ENCODE data around the gene AFMID. TPM values are rescaled to one million over a fixed set of nuclear protein-coding genes. Genes with fewer than 3 reads are reported as not detected.
"Not testable (repeated sequence)": the region's sequence is repeated elsewhere in the genome, so short reads cannot be mapped to it uniquely, and the experiment has no call there.

AFMID gene
- total RNA-seq, 4 donors from 2014 or later, result 16.5 to 44.3 (median 30.3) TPM

GRCh38 chr17:78168903-78169793 lies 18.0 kb upstream of the AFMID start:
- Histone ChIP-seq H3K36me3 (peaks cover 0 to 33% (median 8%) of the 10 kb centered on the region in 3 donors), H3K27me3 (no peaks in the 10 kb centered on the region), H3K4me3 (peak overlapping the region; percentile 88 to 99 (median 94)), H3K4me1 (peaks cover 31 to 63% (median 49%) of the 10 kb centered on the region in 3 donors), H3K27ac (peak overlapping the region; percentile 88 to 98 (median 95)), H3K9me3 (no peaks in the 10 kb centered on the region)
- intact Hi-C loops (cut with DNase I), result no loop called here
- WGBS, 2 donors, result 40% methylated on average over 2 of the region's 38 CpGs; no CpG with 5 or more reads in 1 of the 2 donors
- no peak for DNase-seq
- no peak for TF ChIP-seq CTCF (IDR thresholded peaks at IDR 0.05)
- no peak for TF ChIP-seq POLR2A (IDR thresholded peaks at IDR 0.05)

DNA sequence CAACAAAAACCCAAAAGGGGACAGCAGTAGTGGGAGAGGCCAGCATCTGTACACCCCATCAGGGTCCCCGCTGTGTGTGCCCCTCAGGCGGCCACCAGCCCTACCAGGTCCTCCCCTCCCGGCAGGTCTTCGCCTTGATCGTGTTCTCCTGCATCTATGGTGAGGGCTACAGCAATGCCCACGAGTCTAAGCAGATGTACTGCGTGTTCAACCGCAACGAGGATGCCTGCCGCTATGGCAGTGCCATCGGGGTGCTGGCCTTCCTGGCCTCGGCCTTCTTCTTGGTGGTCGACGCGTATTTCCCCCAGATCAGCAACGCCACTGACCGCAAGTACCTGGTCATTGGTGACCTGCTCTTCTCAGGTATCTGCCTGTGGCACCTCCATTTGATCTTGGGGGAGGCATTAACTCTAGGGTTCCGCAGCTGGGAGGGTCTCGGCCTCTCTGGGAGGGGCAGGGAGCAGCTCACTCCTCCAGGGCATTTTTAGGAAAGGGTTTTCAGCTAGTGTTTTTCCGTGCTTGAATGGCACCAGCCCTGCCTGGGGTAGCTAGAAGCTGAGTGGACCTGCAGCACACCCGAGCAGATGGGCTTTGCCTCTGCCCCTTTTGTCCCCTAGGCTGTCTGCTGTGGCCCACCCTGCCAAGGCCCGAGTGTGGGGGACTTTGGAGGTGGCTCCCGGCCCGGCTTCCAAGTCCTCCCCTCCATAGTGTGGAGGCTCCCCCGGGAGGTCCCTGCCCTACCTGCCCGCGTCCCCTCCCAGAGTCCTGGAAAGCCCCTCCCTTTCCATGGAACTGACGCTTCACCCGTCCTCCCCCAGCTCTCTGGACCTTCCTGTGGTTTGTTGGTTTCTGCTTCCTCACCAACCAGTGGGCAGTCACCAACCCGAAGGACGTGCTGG lies 16.2 kb upstream of the AFMID start:
- Histone ChIP-seq H3K4me1 (peaks cover 46 to 78% (median 67%) of the 10 kb centered on the region in 3 donors), H3K4me3 (no peak overlapping the region), H3K36me3 (peaks cover 0 to 33% (median 8%) of the 10 kb centered on the region in 3 donors), H3K27ac (peak overlapping the region; percentile 66 to 98 (median 88)), H3K27me3 (no peaks in the 10 kb centered on the region), H3K9me3 (no peaks in the 10 kb centered on the region)
- 69 to 81% methylated on average over 11 to 17 of the region's 31 CpGs for WGBS, 2 donors
- intact Hi-C loops (cut with DNase I), result no loop called here
- DNase-seq, result no peak
- TF ChIP-seq CTCF (IDR thresholded peaks at IDR 0.05), result no peak
- TF ChIP-seq POLR2A (IDR thresholded peaks at IDR 0.05), result no peak

DNA sequence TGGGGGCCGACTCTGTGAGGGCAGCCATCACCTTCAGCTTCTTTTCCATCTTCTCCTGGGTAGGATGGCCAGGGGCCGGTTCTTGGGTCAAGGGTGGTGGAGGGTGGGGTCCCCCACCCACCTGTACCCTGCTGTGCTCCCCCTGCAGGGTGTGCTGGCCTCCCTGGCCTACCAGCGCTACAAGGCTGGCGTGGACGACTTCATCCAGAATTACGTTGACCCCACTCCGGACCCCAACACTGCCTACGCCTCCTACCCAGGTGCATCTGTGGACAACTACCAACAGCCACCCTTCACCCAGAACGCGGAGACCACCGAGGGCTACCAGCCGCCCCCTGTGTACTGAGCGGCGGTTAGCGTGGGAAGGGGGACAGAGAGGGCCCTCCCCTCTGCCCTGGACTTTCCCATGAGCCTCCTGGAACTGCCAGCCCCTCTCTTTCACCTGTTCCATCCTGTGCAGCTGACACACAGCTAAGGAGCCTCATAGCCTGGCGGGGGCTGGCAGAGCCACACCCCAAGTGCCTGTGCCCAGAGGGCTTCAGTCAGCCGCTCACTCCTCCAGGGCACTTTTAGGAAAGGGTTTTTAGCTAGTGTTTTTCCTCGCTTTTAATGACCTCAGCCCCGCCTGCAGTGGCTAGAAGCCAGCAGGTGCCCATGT lies 15.4 kb upstream of the AFMID start:
- intact Hi-C loops (cut with DNase I), result not testable (repeated sequence)
- peak overlapping the region in 1 of 4 donors; percentile 38 for H3K4me3 ChIP-seq

DNA sequence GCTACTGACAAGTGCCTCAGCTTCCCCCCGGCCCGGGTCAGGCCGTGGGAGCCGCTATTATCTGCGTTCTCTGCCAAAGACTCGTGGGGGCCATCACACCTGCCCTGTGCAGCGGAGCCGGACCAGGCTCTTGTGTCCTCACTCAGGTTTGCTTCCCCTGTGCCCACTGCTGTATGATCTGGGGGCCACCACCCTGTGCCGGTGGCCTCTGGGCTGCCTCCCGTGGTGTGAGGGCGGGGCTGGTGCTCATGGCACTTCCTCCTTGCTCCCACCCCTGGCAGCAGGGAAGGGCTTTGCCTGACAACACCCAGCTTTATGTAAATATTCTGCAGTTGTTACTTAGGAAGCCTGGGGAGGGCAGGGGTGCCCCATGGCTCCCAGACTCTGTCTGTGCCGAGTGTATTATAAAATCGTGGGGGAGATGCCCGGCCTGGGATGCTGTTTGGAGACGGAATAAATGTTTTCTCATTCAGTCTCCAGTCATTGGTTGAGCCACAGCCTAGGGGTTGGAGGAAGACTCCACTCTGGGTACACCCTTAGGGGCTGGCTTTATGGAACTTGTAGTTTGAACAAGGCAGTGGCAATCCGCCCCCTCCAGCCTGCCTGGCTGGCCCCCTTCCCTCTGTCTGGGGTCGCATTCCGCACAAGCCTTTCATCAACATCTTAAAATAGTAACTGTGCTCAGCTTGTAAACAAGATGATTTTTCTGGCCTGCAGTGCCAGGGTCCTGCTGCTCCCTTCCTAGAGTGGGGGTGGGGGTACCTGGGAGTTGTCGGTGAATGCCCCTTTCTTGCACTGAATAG lies 14.7 kb upstream of the AFMID start:
- peaks cover 56 to 94% (median 80%) of the 10 kb centered on the region in 3 donors for H3K4me1 ChIP-seq
- TF ChIP-seq CTCF (IDR thresholded peaks at IDR 0.05) (no peak), POLR2A (IDR thresholded peaks at IDR 0.05) (peak in 1 of 4 donors; percentile 37)
- peak overlapping the region in 1 of 4 donors; percentile 38 for H3K4me3 ChIP-seq
- no peak for DNase-seq
- peak overlapping the region; percentile 66 to 98 (median 88) for H3K27ac ChIP-seq
- H3K27me3 ChIP-seq, result no peaks in the 10 kb centered on the region
- intact Hi-C loops (cut with DNase I), result no loop called here
- 34 to 40% methylated on average over 4 to 10 of the region's 19 CpGs for WGBS, 2 donors
- peaks cover 0 to 33% (median 8%) of the 10 kb centered on the region in 3 donors for H3K36me3 ChIP-seq
- H3K9me3 ChIP-seq, result no peaks in the 10 kb centered on the region

More for the DNA sequence above, 15.4 kb upstream of the AFMID start:
- Histone ChIP-seq H3K27ac (peak overlapping the region; percentile 66 to 98 (median 88)), H3K4me1 (peaks cover 53 to 86% (median 75%) of the 10 kb centered on the region in 3 donors), H3K36me3 (peaks cover 0 to 33% (median 8%) of the 10 kb centered on the region in 3 donors)
- WGBS, 2 donors, result 67 to 72% methylated on average over 10 to 13 of the region's 19 CpGs
- not testable (repeated sequence) for DNase-seq, H3K27me3 ChIP-seq, H3K9me3 ChIP-seq
